Measurements from ENCODE around the gene ACTRT2. TPM values are rescaled to one million over a fixed set of nuclear protein-coding genes. Genes with fewer than 3 reads are reported as not detected.

Gene ACTRT2
- total and polyA plus RNA-seq, 2 of the 8 experiments (the other 6 are each of a cell fraction or from before 2014, with no cell fraction given) = not detected

DNA sequence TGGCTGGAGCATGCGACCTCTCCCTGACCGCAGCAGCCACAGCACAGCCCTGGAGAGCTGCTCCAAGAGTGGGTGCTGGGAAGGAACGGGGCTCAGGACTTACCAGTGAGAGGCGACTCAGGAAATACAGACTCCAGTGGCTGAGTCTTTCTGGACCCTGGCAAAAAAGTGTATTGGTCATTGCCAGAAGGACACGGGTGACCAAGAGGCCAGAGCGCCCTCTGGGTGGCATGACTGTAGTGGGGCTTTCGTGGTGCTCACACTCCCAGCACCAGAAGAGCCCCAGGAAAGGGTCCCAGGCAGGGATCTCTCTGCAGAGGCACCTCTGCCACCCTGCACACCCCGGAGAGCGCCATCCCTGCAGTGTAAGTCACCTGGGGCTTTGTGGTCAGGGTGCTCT, 38.9 kb downstream of the ACTRT2 start (continued):
- TF ChIP-seq GABPA (IDR thresholded peaks at IDR 0.05; ENCODE audit: borderline replicate concordance, insufficient read depth, low read length) = no peak

Data from H1 (cell line).